ENCODE results near the gene ANKS1A.

ANKS1A gene

DNA sequence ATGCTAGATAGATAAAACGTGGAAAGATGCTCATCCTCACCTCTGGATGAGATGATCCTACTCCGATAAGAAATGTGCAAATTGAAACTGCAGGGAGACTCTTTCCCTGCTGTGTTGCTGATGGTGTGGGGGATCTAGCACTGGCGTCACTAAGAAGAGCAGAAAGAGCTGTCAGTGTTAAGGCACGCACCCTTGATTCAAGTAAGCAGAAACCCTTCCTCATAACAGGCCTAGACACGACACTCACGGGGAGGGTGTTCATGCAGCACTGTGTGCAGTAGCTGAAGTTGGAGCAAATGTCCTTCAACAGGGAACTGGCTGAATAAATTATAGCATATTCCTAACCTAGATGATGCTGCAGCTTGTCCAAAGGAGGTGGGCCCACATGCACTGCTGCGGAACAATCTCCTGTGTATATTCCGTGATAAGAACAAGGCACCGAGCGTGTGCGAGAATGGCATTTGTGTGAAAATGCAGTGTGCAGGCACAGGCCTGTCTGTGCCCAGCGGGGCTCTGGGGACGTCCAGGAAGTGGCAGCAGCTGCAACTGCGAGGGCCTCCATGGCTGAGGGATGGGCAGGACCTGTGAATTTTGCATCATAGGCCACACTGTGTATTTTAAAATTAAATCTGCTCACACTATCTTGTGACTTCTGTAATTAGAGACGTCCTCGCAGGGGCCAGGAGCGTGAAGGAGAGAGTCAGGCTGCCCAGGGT lies 188.1 kb downstream of the ANKS1A start:
- DNase-seq = no peak

DNA sequence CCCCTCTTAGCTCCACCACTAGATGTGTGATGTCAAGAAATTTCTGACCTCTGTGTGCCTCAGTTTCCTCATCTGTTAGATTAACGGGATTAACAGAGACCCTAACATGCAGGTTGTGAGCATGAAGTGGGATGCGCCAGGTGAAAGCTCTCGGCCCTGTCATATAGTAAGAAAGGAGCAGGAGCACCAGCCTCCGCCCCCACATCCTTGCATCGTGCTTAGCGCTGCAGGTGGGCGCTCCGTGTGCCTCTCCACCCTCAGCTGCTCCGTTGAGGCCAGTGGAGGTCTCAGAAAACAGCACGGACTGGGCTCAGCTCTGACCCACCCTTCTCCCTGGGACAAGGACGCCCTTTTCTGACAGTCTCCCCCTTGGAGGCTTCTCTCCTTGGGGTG lies 188.7 kb downstream of the ANKS1A start:
- no peak for DNase-seq

DNA sequence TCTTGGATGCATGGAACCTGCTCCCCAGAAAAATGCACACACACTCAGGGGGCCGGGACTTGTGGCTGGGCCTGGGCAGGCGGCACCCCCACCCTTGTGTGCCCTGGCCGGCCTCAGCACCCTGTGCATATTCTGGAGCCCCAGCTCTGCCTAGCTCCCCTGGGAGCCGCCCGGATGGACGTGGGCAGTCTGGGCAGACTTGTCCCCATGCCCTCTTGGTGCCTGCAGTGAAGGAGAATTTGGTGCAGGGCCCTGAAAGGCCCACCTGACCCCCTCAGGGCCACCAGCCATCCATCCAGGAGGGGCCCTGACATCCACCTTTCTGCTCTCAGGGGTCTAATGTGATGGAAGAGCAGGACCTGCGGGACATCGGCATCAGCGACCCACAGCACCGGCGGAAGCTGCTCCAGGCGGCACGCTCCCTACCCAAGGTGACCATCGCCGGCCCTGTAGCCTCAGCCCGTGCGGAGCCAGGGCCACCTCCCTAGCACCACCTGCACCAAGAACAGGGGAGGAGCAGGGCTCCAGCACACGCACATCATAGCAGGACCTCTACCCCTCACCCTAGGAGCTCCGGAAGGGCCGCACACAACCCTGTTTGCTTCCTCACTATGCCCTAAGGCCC lies 189.3 kb downstream of the ANKS1A start:
- no peak for DNase-seq

DNA sequence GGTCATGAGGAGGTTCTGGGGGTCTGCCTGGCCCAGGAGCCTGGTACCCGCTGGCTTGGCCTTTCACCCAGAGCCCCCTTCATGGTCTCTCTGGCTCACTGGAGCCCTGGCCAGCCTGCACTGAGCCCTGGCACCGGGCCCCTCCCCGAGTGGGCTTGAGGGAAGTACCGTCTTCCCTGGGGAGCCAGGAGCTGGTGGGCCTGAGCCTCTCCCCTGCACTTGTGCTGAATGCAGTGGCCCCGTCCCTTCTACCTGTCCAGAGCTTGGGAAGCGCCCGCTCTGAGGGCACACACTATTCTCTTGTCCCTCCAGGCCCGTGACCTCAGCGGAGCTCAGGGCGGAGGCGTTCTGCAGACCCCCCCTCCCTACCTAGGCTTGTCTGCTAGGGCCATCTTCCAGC lies 189.8 kb downstream of the ANKS1A start:
- DNase-seq = no peak

DNA sequence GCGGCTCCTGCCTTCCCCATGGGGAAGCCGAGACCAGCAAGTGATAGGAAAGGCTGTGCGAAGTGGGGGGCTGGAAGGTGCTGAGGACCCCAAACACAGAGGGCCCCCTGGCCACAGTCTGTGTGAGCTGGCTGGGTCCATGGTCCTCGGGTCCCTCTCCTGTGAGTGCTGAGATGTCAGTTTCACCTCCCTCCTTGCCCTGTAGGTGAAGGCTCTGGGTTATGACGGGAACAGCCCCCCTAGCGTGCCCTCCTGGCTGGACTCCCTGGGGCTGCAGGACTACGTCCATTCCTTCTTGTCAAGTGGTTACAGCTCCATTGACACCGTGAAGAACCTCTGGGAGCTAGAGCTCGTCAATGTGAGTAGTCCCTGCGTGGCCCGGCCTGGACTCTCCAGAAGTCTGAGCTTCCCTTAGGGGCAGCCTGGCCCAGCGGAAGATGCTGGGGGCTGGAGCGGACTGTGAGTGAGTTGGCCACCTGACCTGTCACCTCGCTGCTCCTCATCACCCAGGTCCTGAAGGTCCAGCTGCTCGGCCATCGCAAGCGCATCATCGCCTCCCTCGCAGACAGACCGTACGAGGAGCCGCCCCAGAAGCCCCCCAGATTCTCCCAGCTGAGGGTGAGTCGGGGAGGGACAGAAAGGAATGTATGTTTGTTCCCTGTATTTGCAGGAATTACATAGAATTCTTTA lies 190.4 kb downstream of the ANKS1A start:
- DNase-seq = no peak

DNA sequence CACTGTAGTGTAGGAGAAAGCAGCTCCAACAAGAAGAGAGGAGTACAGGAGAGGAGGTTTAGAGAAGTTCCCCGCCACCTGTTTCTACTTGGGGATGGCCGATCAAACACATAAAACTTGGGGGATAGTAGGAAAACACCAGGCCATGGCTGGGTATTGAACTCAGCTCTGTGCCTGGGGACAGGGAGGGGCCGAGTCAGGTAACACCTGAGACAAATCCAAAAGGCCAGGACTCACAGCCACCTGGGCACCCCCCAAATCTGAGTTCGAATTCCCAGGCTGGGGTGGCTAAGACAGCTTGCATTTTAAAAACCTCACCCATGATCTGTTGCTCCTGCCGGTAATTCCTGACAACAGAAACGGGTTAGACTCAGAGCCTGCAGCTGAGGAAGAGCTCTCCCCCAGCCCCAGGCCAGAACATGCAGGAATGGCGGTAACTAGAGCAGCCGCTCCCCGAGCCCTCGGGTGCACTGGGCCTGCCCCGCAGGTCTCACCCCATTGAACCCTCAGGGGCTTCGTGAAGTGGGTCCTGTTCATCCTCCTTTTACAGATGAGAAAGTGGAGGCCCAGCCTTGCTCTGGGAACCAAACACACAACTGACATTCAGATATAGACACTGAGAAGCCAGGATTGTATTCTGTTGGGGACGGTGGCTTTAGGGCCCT lies 191.1 kb downstream of the ANKS1A start:
- DNase-seq = no peak

DNA sequence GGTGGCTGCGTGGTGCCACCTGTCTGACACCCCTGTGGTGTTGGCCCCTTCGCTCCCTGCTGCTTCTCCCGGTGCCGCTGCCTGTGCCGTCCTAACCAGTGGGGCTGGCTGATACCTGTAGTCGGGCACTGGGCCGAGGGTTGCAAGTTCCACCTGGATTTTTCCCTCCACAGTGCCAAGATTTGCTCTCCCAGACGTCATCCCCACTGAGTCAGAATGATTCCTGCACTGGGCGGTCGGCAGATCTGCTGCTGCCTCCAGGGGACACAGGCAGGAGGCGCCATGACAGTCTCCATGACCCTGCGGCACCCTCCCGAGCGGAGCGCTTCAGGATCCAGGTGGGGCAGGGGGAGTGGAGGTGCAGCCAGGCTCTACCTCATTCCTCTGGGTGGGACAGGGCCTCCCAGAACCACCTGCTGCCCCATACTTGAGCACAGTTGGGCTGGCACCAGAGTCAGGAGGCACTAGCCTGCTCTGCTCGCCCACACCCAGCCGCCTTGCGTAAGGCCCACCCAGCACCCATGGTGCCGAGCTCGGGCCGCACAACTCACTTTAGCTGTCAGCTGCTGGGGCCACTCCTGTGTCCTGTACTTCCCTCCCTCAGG lies 191.9 kb downstream of the ANKS1A start:
- peak; percentile 63 to 75 for DNase-seq

DNA sequence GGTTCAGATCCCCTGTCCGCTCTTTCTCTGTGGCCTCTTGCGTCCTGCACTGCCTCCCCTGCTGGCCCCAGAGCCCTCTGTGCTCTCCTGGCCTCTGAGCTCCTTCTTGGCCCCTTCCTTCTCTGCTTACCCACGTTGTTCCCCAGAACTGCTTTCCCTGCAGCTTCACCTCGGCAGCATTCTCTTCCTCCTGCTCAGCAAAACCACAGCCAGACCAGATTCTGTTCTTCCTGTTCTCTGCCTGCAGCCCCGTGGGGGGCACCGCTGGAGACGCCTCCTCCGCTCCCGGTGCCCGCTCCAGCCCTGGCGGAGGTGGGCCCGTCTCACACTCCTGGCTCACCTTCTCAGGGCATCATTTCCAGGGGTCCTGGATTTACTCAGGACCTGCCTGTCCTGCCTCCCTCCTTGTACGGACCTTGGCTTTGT lies 192.4 kb downstream of the ANKS1A start:
- DNase-seq = peak; percentile 47 to 54

DNA sequence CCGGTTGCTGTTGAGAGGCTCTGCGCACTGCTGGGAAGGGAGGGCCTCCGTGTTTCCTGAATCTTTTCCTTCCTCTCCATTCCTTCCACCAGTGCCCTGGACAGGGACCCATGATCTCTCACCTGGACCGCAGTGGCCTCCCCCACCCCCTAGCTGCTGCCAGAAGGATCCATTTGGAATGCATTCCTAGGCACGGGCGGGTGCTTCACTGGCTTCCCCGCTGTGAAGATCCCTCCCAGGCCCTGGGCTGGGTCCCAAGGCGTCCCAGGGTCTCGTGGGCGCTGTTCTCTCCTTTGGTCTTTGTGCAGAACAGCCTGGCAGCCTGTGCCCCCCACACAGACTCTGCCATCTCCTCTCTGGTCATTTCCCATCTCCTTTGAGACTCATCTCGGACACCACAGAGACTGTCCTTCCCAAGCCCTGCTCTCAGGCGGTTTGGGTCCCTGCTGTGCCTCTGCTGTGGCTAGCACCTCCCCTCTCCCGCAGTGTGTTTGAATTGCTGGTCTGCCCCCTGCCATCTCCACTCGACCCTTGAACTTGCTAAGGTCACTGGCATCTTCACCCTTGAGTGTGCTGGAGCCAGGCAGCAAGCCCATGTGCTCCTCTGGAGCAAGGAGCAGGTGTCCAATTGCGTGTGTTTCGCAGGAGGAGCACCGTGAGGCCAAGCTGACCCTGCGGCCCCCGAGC lies 193.1 kb downstream of the ANKS1A start:
- no peak for DNase-seq

DNA sequence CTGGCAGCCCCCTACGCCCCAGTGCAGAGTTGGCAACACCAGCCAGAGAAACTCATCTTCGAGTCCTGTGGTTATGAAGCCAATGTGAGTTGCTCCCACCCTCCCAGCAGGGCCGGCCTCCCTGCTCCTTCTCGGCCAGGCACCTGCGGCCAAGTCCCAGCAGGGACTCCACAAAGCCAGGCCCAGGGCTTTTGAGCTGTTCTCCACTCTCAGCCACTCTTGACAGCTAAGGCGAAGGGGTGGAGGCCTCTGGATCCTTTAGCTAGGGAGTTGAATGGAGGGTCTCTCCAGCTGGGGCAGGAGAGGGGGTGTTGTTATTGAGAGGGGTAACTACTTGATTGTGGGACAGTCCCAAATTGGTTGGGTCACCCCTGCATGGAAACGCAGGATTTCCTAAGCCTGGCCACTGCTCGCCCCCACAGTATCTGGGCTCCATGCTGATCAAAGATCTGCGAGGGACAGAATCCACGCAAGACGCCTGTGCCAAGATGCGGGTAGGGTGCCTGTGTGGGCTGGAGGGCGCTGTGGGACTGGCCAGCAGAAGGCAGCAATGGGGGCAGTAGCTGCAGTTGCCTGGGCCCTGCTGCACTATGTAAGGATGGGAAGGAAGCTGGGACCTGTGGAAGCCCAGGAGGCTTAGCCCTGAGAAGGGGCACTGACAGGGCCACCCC lies 193.8 kb downstream of the ANKS1A start:
- DNase-seq = no peak

DNA sequence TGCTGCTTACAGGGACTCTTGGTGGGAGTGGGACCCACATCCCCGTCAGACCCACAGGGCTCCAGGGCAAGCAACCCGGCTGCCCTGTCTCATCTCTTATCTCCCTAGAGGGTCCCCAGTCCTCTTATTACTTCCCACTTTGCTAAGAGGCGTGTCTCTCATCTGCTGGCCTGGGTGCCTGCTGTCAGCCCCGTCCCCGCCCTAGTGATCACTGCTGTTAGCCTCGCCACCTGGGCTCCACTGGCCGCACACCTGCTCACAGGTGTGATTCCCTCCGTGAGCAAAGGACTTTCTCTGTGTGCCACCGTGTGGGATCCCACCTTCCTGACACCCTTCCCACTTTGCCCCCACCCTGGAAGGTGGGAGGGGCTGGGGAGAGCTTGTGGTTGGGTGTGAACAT lies 194.5 kb downstream of the ANKS1A start:
- no peak for DNase-seq

DNA sequence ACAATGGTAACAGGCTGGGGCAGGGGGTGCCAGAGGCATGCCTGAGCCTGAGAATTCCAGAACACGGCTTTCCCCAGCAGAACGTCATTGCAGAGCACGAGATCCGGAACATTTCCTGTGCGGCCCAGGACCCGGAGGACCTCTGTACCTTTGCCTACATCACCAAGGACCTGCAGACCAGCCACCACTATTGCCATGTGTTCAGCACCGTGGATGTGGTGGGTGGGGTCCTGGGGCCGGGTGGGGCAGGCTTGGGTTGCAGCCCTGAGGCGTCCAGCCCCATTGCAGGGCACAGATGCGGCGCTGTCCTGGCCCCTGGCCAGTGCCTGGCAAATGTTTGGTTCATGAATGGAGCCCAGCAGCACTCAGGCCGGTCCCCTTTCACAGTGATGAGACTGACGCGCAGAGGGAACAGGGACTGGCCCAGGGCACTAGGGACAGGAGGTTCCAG lies 195.0 kb downstream of the ANKS1A start:
- no peak for DNase-seq

DNA sequence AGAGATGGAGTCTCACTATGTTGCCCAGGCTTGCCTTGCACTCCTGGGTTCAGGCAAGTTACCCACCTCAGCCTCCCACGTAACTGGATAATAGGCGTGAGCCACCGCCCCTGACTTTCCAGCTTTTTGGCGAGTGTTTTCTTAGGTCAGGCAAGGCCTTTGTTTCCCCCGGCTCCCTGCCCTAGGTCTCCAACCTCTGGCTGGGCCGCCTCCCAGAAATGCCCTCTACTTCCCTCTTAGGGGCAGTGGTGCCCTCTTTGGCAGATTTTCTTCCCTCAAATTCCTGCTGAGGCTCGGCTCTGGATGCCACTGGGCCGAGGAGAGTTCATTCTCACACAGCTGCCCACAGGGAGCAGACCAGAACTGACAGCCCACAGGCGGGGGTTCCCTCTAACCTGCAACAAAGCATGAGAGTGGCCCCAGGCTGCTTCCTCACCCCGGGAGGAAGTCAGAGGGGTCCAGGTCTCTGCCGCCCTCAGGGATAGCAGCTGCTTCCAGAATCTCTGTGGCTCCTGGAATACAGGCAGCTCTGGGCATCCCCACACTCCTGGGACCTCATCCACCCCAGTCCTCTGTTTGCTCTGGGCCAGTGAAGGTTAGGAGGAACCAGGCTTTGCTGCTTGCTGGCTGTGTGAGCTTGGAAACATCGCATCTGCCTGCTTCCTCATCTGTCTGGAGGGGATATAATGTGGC lies 195.6 kb downstream of the ANKS1A start:
- DNase-seq = no peak

DNA sequence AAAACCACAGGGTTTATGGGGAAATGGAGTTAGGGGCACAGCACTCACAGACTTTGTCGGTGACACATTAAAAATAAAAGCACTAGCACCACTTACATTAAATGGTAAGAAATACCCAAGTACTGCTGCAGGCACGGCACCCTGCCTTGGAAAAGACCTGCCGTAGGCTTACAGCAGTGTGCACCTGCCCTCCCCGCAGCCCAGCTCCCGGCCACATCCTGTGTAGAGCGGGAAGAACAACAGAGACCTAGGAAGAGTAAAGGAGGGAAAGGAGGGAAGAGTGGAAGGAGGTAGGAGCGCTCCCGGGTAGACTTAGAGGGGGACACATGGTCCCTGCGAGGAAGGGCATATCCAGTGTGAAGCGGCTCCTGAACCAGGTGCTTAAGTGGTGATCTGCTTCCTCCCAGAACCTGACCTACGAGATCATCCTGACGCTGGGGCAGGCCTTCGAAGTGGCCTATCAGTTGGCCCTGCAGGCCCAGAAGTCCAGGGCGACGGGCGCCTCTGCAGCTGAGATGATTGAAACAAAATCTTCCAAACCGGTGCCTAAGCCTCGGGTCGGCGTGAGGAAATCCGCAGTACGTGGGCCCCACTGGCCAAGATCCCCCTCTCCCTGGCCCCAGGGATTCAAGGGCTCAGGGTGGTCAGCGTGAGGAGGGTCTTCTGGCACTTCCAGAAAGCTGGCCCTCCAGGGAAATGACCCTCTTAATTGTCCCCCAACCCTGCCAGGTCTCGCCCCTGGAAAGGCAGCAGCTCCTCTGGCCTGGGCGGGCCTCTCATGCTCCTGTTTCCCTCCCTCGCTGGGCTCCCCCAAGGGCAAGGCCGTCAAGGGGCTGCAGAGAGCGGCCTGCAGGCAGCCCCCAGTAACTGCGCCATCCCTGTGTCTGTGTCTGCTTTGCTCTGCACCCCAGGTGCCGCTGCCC lies 196.6 kb downstream of the ANKS1A start:
- DNase-seq = no peak

DNA sequence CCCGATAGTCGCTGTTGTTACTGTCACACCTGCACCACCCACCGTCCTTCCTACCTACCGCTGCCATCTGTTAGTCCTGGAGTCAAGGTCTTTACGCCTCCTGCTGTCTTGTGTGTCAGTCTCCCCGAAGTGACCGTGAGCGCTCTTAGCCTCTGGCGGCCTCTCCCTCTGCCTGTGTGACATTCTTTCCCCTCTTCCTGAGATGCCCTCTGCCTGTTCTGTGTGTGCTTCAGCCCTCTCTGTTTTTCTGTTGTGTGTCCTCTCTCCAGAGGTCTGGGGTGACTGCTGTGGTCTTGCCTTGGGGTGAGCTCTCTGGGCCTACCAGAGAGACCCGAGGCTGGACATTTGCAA lies 197.2 kb downstream of the ANKS1A start:
- no peak for DNase-seq

DNA sequence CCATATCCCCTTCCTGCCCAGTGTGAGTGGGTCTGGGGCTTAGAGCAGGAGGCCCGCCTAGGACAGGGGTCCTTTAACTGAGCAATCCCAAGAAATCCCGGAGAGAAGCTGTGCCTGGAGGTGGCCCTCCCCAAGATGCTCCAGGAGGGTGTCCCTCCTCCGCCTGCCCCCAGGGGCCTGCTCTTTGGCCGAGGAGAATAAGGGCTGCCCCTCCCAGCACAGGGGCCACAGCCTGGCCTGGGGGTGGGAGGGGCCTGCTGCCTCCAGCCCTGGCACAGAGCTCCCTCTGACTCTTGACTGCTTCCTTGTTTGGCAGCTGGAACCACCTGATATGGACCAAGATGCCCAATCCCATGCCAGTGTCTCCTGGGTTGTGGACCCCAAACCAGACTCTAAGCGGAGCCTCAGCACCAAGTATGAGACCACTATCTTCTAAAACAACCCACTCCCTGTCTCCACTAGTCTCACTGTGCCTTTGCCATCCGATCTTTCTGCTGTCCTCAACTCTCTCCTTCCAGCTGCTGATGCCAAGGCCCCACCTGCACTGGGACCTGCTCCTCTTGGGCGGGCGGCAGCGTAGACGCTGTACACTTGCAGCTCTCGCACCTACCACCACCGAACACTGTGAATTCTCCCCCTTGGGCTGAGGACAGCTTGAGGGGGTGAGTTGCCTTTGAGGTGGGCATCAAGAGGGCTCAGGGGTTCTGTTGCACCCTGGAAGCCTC lies 197.7 kb downstream of the ANKS1A start:
- DNase-seq = no peak

DNA sequence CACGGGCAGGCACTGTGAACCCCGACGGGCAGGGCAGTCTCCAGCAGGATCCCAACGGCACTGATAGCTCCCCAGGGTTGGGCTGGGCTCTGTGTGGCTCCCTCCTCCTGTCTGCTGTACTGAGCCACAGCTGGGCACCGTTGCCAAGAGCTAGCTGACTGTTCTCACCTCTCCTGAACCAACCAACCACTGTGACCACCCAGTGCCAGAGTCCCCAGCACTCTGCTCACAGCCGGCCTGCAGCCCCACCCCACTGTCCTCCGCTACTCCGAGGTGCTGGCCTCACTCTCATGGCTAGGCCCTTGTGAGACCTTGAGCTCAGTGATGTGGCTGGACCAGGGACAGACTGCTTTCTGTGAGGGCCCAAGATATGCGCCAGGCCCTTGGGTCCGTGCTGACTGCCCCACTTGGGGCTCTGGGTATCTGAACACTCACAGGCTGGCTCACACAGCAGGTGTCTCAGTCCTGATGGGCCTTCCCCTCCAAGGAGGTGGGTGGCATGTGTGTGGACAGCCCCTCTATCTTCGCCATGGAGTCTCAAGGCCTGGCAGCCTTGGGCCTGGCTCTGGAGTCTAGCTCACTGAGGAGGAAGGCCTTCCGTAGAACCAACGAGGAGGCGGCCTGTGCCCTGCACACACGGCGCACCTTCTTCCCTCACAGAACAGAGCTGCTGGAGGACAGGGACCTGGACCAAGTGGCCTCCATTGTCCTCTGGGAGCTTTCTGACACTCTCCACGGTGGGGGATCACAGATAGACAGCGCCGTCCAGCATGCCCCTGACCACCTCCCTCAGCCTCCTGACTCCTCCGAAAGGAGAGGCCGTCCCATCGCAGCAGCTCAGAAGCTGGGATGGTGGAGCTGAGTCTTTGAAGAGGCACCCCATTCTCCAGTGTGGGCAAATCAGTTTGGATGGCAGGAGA lies 198.6 kb downstream of the ANKS1A start:
- no peak for DNase-seq
